NCI-H510A (cell line): Measurements from ENCODE around the gene TMOD3.
A peak's percentile ranks its signal among the peaks of the same experiment; 100 is the strongest.
"Not testable (repeated sequence)": the region's sequence is repeated elsewhere in the genome, so short reads cannot be mapped to it uniquely, and the experiment has no call there.

Source experiments
- DNase-seq: peaks from one replicate; lab custom pipeline; 2025; lab: John Stamatoyannopoulos, UW

The TMOD3 gene

GRCh38 chr15:51829376-51830275 lies at the start of gene TMOD3:
Gene TMOD3 (plus strand): TSS chr15:51829653. CDS start chr15:51862885, 33,232 bp downstream.
- DNase-seq: peak; percentile 52

- no peak for DNase-seq
Observed at GRCh38 chr15:51780636-51781035, 48.8 kb upstream of the TMOD3 start.

- DNase-seq: no peak
Observed at GRCh38 chr15:51781506-51781905, 47.9 kb upstream of the TMOD3 start.

GRCh38 chr15:51782357-51782896 lies 47.0 kb upstream of the TMOD3 start:
- no peak for DNase-seq

- DNase-seq: no peak
Observed at GRCh38 chr15:51783967-51784366, 45.5 kb upstream of the TMOD3 start.

- DNase-seq: not testable (repeated sequence)
Observed at GRCh38 chr15:51787130-51787529, 42.3 kb upstream of the TMOD3 start.

- DNase-seq: not testable (repeated sequence)
Observed at GRCh38 chr15:51792474-51792873, 37.0 kb upstream of the TMOD3 start.

- DNase-seq: no peak
Observed at GRCh38 chr15:51793521-51794305, 35.7 kb upstream of the TMOD3 start.

- DNase-seq: no peak
Observed at GRCh38 chr15:51796847-51797401, 32.5 kb upstream of the TMOD3 start.

- DNase-seq: no peak
Observed at GRCh38 chr15:51798281-51798680, 31.2 kb upstream of the TMOD3 start.

GRCh38 chr15:51799282-51800252 lies 29.9 kb upstream of the TMOD3 start:
- no peak for DNase-seq

GRCh38 chr15:51801391-51801835 lies 28.0 kb upstream of the TMOD3 start:
- DNase-seq: no peak

- DNase-seq: no peak
Observed at GRCh38 chr15:51802593-51802992, 26.9 kb upstream of the TMOD3 start.

GRCh38 chr15:51803965-51804364 lies 25.5 kb upstream of the TMOD3 start:
- DNase-seq: no peak

- no peak for DNase-seq
Observed at GRCh38 chr15:51806123-51806522, 23.3 kb upstream of the TMOD3 start.

- DNase-seq: no peak
Observed at GRCh38 chr15:51809457-51809856, 20.0 kb upstream of the TMOD3 start.

GRCh38 chr15:51812598-51812997 lies 16.9 kb upstream of the TMOD3 start:
- no peak for DNase-seq

- no peak for DNase-seq
Observed at GRCh38 chr15:51814606-51815005, 14.8 kb upstream of the TMOD3 start.

- DNase-seq: no peak
Observed at GRCh38 chr15:51816611-51817010, 12.8 kb upstream of the TMOD3 start.

- no peak for DNase-seq
Observed at GRCh38 chr15:51818150-51818549, 11.3 kb upstream of the TMOD3 start.

GRCh38 chr15:51825698-51826097 lies 3.8 kb upstream of the TMOD3 start:
- no peak for DNase-seq
